Measurements from ENCODE around the gene TRAK1. TPM values are rescaled to one million over a fixed set of nuclear protein-coding genes. Genes with fewer than 3 reads are reported as not detected.
"Not testable (repeated sequence)": the region's sequence is repeated elsewhere in the genome, so short reads cannot be mapped to it uniquely, and the experiment has no call there.

Gene TRAK1, protein sequence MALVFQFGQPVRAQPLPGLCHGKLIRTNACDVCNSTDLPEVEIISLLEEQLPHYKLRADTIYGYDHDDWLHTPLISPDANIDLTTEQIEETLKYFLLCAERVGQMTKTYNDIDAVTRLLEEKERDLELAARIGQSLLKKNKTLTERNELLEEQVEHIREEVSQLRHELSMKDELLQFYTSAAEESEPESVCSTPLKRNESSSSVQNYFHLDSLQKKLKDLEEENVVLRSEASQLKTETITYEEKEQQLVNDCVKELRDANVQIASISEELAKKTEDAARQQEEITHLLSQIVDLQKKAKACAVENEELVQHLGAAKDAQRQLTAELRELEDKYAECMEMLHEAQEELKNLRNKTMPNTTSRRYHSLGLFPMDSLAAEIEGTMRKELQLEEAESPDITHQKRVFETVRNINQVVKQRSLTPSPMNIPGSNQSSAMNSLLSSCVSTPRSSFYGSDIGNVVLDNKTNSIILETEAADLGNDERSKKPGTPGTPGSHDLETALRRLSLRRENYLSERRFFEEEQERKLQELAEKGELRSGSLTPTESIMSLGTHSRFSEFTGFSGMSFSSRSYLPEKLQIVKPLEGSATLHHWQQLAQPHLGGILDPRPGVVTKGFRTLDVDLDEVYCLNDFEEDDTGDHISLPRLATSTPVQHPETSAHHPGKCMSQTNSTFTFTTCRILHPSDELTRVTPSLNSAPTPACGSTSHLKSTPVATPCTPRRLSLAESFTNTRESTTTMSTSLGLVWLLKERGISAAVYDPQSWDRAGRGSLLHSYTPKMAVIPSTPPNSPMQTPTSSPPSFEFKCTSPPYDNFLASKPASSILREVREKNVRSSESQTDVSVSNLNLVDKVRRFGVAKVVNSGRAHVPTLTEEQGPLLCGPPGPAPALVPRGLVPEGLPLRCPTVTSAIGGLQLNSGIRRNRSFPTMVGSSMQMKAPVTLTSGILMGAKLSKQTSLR
- polyA plus RNA-seq (ENCODE audit: insufficient read length in 10 of 10): 100 to 1,000 TPM in 4 of 10 donors, 10 to 100 TPM in 6; 72.3 to 110 (median 90.8) TPM
- long read RNA-seq, donor 1, full-length matches to known transcripts: 1 of 1 reads
- long read RNA-seq, donor 1, partial matches to known transcripts: 0 of 1 reads
- long read RNA-seq, donor 1, other reads (novel, unspliced or antisense): 0 of 1 reads
- long read RNA-seq, donor 2, full-length matches to known transcripts: 1 of 66 reads
- long read RNA-seq, donor 2, partial matches to known transcripts: 65 of 66 reads
- long read RNA-seq, donor 2, other reads (novel, unspliced or antisense): 0 of 66 reads
- long read RNA-seq, donor 3: 0 reads
- long read RNA-seq, donor 4: 0 reads
- long read RNA-seq, donor 5, partial matches to known transcripts: 37 of 39 reads
- long read RNA-seq, donor 5, other reads (novel, unspliced or antisense): 0 of 39 reads
- long read RNA-seq, donor 6, partial matches to known transcripts: 60 of 60 reads
- long read RNA-seq, donor 6, other reads (novel, unspliced or antisense): 0 of 60 reads
- long read RNA-seq, donor 7, full-length matches to known transcripts: 2 of 2 reads
- long read RNA-seq, donor 7, partial matches to known transcripts: 0 of 2 reads
- long read RNA-seq, donor 7, other reads (novel, unspliced or antisense): 0 of 2 reads
- long read RNA-seq, donor 8, partial matches to known transcripts: 10 of 10 reads
- long read RNA-seq, donor 8, other reads (novel, unspliced or antisense): 0 of 10 reads
- long read RNA-seq, donor 9: 0 reads

DNA sequence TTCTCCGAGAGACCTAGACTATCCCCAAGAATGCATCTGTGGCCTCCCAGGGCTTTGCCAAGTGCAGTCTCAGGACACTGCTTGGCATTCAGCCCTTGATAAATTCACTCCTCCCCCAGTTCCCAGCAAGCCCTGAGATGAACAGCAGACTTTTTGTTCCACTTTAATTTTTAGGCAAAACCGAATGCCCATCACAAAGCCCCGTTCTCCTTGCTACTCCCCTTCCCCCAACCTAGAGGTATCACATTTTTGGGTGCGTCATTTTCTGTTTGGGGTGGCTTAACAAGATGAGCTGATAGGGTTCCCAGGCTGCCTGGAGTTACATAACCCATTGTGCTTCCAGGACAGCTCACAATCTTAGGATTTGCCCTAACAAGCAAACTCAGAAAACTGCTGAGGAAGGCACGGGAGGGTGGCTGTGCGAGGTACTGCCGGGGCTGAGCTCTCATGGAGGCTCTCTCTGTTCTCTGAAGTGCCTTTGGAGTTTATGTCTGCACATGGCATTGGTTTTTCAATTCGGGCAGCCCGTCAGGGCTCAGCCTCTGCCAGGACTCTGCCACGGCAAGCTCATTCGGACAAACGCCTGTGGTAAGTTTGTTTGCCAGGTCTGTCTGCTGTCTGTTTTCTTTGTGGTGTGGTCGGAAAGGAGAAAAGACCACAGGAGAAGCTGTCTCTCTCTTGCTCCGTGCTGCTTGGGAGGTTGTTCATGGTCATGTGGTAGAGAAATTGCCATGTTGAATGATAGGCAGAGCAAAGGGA is at the start of gene TRAK1:
Gene TRAK1 (plus strand): TSS at position 385 of the 759 bp plus-strand sequence. CDS start 113 bp downstream, at position 498.
- peak in 1 of 3 donors; percentile 49 for DNase-seq

DNA sequence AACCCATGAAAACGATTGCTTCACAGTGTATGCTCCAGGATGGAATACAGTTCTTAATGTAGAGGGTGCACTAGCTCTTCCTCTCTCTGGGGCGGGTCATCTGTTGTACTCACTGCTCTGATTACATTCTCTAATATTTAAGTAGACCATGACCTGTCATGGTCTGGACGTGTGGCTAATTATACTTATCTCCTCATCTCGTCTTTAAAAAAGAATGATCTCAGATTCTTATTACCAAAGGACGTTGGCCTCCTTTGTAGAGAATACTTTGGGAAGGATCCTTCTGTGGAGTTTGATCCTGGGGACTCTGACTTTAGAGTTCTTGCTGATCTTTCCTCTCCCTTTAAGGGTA is 48.4 kb upstream of the TRAK1 start:
- DNase-seq: no peak

DNA sequence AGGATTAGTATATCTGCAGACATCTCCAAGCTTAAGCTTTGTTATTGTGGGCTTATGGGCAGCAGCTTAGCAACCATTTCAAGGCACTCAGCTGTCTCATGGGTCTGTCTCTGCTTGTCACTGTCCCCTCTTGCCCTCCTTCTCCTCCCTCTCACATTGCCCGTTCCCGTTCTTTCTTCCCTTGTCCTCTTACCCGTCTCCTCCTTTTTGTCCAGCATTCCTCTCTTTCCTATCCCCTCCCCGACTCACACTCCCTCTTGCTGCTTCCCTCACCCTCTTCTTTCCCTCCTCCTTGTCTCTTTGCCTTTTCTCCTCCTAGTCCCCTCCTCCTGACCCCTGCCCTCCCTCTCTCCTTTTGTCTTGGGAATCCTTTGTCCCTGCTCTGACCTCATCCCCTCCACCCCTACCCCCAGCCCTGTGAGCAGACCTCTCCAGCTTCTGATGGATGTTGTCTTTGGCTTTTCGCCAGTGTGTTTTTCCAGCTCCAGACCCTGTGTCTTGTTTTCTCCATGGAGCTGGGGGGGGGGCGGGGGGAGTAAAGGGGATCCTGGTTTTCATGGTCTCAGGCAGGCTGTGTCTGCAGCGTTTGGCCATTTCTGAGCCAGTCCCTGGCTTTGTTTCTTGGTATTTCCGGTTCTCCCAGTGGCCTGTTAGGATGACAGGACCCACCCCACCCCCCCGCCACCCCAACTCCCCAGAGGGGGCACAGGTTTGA is 47.9 kb upstream of the TRAK1 start:
- peak; percentile 74 to 93 (median 83) for DNase-seq

DNA sequence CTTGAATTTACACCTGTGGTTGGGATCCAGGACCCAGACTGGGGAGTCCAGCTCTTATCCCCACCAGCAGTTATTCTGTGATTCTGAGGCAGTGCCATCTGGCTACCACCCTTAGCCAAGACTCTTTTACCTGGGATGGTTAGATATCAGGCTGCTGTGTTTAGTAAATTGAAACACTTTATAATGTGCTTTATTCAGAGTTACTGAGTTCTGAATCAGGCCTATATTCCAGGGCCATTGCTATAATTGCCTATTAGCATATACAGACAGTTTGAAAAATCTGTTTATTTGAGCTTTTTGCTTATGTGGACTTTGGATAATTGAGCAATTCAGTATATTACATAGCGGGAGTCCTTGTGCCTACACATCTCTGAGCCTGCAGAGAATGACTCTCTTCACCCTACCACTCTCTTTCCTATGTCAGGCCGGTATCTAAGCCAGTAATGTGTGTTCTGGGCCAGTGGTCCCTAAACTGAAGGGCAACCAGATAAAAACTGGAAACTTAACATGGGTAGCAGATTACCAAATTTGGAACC is 45.4 kb upstream of the TRAK1 start:
- no peak for DNase-seq

DNA sequence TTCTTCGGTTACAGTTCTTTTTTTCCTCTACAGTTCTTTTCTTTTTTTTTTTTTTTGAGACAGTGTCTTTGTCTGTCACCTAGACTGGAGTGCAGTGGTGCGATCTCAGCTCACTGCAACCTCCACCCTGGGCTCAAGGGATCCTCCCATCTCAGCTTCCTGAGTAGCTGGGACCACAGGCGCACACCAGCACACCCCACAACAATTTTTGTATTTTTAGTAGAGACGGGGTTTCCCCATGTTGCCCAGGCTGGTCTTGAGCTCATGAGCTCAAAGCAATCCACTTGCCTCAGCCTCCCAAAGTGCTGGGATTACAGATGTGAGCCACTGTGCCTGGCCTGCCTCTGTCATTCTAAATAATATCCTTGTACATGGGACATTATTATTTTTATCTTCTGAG is 42.6 kb upstream of the TRAK1 start:
- DNase-seq: not testable (repeated sequence)

DNA sequence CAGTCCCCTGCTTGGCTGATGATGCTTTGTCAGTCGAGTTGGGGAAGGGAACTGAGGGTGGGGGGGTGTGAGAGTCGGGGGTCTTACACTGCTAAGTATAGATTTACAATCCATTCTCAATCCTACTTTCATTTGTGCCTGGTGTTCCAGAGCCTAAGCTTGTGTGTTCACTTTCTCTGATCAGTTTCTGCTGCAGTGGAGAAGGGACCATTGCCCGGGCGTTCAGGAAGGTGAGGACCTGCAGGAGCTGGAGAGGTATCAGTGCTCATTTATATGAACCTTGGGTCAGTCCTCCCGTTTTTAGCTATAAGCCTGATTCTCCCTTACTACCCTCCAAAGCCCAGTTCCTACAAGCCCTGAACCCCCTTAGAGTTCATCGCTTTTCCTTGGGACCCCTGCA is 41.0 kb upstream of the TRAK1 start:
- no peak for DNase-seq

DNA sequence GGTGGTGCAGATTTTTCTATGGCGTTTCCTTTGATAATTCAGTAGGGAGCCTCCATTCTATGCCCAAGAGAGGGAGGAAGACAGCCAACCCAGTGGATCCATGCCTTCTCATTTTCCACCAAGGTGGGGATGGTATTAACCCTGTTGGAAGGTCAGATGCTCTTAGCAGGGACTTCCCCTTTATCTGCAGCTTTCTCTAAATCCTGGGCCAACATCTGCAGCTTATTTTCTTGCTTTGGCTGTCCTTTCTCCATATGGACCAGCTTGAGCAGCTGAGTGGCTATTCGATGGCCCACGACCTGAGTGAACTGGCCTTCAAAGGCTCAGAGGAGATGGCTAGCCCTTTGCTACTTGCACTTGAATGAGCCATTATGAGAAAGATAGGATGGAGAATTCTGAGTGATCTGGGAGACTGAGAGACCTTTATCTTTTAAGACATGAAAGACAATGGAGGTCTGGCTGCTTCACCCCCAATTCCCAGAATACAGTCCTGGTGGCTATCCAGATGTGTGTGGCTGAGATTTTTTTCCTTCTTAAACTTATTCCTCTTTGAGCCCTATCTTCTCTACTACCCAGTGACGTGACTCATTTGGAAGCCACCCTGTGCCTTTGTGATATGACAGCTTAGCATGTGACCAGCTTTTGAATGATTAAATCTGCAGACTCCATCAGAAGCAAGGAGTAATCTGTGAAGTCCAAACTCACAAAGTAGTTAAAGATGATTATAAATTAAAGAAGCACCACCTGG is 39.6 kb upstream of the TRAK1 start:
- no peak for DNase-seq

DNA sequence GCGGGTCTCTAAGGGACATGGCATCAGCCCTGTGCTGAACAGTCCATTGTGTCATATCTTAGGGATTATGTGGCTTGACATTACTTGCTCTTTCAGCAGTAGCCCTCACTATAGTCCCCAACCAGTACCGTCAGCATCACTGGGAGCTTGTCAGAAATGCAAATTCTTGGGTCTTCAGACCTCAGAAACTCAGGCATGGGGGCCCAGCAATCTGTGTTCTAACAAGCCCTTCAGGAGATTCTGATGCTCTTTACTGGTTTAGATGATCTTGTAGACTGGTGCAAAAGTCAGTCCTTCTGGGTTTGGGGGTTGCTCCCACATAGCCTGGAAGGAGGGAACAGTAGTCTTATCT is 39.0 kb upstream of the TRAK1 start:
- no peak for DNase-seq

DNA sequence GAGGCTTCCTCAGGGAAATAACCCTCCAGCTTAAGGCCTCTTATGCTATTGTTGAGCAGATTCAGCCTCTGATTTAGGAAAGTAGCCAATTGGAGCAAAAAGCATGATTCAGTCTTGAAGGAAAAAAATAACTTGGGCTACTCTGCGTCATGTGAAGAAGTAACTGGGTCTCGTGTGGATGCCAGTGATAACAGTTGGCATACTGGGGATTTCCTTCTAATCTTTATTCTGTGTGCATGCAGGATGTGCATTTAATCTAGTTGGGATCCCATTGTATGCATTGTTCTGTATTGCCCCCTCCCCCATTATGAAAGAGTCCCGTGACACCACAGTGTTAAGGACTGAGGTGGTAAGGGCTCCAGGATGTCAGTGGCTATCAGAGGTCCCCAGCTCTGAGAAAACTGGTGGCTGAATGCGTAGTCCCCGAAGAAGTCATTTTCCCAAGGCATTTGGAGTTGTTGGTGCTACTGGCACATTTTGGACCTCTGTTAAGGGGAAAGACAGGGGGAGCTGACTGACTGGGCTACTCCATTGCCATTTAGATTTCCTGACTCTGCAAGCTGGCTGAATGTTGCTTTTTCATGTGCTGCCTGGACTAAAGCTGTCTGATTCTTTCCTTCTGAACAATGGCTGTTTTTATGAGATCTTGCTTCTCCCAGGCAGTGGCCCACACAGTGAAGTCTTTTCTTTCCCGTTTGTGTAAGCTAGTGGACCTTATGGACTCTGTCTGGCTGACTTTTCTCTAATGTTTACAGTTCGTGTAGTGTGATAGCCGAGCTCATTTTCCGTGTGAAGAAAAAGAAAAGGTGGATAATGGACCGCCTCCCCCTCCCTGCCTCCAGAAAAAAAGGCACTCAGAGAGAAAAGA is 38.4 kb upstream of the TRAK1 start:
- DNase-seq: peak in 1 of 3 donors; percentile 68

DNA sequence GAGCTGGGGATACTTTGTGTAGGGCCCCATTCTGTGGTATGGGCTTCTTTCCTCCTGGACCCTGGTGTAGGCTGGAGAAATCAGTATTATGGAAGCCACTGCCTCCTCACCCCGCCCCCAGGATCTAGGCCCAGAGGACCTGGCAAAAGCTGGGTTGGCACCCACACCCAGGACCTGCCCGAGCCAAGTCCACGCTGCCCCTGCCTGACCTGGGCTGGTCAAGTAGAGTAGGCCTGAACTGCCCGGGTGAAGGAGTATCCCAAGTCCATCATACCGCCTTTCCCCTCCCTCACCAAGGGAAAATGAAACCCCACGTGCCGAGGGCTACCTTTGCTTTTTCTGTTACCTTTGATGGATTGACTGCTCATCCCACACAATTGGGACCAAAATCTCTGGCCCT is 37.7 kb upstream of the TRAK1 start:
- DNase-seq: no peak

DNA sequence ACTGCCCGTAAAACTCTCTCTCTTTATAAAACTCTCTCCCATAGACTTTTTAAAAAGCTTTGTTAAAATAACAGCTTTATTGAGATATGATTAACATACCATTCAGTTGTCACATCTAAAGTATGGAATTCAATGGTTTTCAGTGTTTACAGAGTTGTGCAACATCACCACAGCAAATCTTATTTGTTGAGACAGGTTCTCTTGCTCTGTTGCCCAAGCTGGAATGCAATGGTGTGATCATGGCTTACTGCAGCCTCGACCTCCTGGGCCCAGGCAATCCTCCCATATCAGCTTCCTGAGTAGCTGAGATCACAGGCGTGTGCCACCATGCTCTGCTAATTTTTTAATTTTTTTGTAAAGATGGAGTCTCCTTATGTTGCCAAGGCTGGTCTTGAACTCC is 35.9 kb upstream of the TRAK1 start:
- DNase-seq: no peak

DNA sequence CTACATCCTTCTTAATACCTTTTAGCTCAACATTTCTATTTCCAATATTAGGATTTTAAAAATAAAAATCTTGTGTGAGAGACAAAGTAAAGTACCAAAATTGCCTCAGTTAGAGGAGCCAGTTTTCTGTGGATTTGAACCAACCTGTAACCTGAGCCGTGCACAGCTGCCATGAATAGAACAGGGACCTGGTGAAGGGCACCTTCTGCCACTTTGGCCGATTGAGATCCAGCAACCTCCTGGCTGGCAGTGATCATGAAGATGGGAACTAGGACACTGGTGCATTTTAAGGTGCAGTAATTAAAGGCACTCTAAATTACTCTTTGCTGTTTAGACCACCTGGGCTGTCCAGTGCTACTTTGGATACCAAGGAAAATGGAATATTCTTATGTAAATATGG is 34.3 kb upstream of the TRAK1 start:
- DNase-seq: no peak

DNA sequence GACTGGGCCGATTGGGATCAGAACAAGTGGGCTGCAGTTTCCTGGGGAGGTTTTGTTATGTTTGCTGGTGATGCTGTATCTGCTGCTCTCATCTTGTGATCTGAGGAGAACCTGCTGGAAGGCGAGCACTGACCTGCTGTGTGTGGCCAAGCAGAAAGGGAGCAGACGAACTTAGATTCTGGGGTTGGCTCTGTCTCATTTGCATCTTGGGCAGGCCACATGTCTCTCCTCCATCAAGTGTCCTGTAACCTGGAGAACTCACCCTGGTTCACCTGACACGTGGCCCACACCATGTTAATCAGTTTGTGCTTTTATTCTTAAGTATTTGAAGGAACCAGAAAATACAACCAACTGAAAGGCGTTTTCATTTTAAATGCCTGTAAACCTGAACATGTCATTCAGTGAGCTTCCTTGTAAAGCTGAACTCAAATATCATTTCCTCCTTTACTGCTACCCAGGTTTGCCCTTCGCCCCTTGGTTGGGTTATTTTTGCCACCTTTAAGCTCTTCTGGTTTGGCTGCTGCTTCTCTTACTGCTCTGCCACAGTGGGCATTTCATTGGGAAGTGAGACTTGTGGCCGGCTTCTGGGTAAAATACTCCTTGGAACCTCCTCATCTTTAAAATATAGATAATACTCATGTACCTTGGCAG is 33.5 kb upstream of the TRAK1 start:
- no peak for DNase-seq

DNA sequence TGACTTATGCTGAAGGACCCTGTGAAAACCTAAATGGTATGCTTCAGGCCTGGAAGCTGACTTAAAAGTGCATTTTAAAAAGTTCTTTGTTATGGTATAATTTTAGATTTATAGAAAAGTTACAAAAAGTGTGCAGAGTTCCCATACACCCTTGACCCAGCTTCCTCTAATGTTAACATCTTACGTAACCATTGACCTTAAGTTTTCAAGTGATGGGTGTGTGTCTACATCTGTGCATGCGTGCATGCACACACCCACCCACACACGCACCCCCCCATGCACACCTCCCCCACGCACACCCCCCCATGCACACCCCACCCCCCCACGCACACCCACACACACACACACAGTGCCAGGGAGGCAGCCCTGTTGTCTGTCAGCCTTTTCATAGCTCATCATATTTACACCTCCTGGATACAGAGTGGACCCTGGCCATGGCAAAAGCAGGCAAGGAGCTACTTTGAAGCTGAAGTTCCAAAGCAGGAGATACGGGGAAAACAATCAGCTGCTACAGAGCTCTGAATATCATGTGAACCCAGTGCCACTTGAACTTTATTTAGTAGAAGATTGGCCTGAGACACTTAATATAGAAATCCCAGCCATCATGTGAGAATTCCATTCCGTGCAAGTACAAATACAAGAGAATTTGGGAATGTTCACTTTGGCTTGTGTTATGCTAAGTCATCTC is 30.0 kb upstream of the TRAK1 start:
- no peak for DNase-seq

DNA sequence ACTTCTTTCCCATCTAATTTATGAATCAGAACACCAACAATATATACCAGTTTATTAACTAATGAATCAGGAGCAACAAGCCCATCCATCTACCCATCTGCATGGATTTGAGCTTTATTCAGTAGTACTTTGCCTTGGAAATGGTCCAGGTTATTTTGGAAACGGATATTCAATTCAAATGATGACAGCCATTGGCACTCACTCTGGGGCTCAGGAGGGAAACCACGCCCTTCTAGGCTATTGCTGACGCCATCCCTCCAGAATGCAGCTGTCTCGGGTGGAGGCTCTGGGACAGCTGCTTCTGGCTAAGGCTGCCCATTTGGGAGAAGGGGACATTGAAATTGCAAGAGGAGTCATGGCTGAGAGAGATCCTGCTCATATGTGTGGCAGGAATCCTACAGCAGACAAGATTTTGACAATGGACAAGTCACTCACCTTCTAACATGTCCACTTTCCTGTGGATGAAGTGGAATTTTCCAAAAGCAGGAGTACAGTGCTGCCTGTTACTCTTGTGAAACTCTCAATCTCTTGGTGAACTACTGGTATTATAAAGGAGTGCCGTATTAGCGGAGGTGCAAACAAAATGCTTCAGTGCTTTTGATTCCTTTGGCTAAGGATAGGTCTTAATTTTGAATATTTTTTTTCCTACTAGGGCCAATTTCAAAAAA is 29.3 kb upstream of the TRAK1 start:
- DNase-seq: peak; percentile 91 to 97 (median 95)

DNA sequence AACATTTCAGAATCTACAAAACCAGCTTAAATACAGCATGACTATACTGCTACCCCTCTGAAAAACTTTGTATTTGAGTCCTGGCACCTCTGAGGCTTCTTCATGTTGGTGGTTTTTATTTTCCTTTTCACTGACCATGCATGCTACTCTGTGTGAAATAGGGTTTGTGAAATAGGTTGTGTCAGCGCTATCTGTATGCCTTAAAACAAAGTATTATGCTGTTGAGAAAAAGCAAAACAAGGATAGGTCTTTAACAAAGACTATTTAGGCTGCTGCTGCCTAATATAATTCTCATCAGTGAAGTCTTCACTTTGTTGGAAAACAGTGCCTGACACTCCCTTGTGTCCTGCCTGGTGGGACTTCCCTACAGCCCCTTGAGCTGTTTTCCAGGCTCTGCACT is 28.7 kb upstream of the TRAK1 start:
- DNase-seq: no peak

Measured in muscle of back (tissue), 13 donors.